Kidney (tissue), 14 donors: ENCODE data around the gene DARS2. TPM values are rescaled to one million over a fixed set of nuclear protein-coding genes. Genes with fewer than 3 reads are reported as not detected.

Experiments used
- DNase-seq, 5 donors: peaks; one replicate each; pipeline ENCODE4 v3.0.0-alpha.2; 2013 to 2020
- FAIRE-seq: peaks from 2 replicates; lab custom pipeline; 2012; peaks lifted over from hg19 to GRCh38; lab: Jason Lieb, UNC
- H3K27ac ChIP-seq, 2 donors: one replicate each; pipeline ENCODE4 v1.7.0; 2013; ENCODE audit warnings: low read depth in 2 of 2, low read length in 2 of 2, inconsistent platforms in 1 of 2
- H3K27me3 ChIP-seq: one replicate; pipeline ENCODE4 v1.7.1; 2013; ENCODE audit warnings: low read length, inconsistent platforms; ENCODE audit not compliant: control insufficient read depth, insufficient read depth
- H3K36me3 ChIP-seq, 3 donors: one replicate each; pipeline versions ENCODE4 v1.7.0 to v1.7.1; 2013; ENCODE audit warnings: low read length in 3 of 3, control low read depth in 1 of 3, inconsistent platforms in 1 of 3; ENCODE audit not compliant: insufficient read depth in 3 of 3, control insufficient read depth in 2 of 3
- H3K4me1 ChIP-seq, 3 donors: one replicate each; pipeline versions ENCODE4 v1.7.0 to v1.7.1; 2013; ENCODE audit warnings: low read length in 3 of 3, inconsistent platforms in 1 of 3, low read depth in 1 of 3; ENCODE audit not compliant: control insufficient read depth in 2 of 3, insufficient read depth in 2 of 3
- H3K4me3 ChIP-seq, 3 donors: one replicate each; pipeline versions ENCODE4 v1.7.0 to v1.8.1; 2013; ENCODE audit warnings: low read length in 3 of 3, control low read depth in 1 of 3, inconsistent platforms in 1 of 3
- H3K9ac ChIP-seq, 3 donors: one replicate each; pipeline versions ENCODE4 v1.7.0 to v1.7.1; 2013; ENCODE audit warnings: low read length in 3 of 3, control low read depth in 1 of 3, inconsistent platforms in 1 of 3
- H3K9me3 ChIP-seq, 3 donors: one replicate each; pipeline versions ENCODE4 v1.7.0 to v1.7.1; 2013; ENCODE audit warnings: low read length in 3 of 3, control low read depth in 1 of 3, inconsistent platforms in 1 of 3; ENCODE audit not compliant: control insufficient read depth in 2 of 3, insufficient read depth in 1 of 3
- intact Hi-C: fragments of 100-400 bp; cut with DNase I; formaldehyde crosslinking; loops from one replicate; pipeline ENCODE4 v1.11.1; 2022
- polyA plus RNA-seq: library from polyadenylated mRNA; stranded (reverse); fragments of 350-450 nt; fragmentation: Illumina TruSeq; extraction: RNeasy Lipid Tissue Mini Kit (QIAGEN cat#74804); gene quantifications from one replicate; pipeline ENCODE4 v1.2.3, GENCODE V29; 2014; ENCODE audit warnings: low read depth, low replicate concordance; ENCODE audit not compliant: insufficient read depth
- total RNA-seq: library from RNA; stranded (reverse); fragmentation: NEBNext Ultra II Directional; extraction: Animal tissue kit (Norgen Biotek cat#: 25700); gene quantifications from one replicate; pipeline ENCODE4 v1.2.1, GENCODE V29; 2021
- TF ChIP-seq, protein P1 (sequence below): IDR thresholded peaks from 3 replicates; pipeline ENCODE4 v1.5.1; 2012; ENCODE audit warnings: mild to moderate bottlenecking, moderate library complexity, borderline replicate concordance; ENCODE audit not compliant: insufficient read depth; ENCODE audit errors: extremely low read depth
- donor health status: control.
- donor health status: control.
- donor health status: control.
- donor health status: control.
- donor health status: control.
- donor health status: DM: yes; HTN: yes; CAD: no.
- donor health status: Normal renal cell carcinoma (clear cell type).

The DARS2 gene
- total and polyA plus RNA-seq, 2 donors from 2014 or later: 14.2 to 19.6 TPM

DNA sequence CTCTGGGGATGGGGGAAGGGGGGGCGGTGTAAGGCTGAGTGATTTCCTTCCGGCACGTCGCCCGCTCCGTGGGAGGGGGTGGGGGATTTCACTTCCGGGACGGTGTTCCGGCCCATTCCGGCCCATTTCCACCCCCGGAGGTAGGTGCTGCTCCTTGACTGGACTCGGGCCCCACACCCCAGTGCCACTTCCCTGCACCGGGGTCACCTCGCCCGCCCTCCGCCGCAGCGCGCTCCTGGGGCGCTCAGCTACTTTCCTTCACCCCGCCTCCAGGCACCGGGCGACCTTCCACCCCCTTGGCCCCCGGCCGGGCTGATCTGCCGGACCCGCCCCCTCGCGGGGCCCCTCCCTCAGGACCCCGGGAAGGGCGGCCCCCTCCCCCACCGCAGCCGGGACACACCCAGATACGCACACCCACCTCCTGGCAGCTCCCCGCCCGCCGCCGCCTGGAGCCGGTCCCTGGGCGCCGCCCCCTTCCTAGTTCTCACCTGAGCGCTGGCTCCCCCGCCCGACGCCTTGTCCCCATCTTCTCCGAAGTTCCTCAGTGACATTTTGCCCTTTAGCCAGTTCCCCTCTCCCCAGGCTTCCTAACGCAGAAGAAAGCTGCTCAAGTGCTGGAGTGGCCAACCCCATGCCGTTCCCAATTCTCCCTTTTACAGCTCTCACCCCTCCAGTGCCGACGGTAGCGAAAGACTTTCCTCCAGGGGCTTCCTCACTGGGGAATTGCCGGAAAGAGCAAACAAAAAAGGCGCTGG is 44.0 kb downstream of the DARS2 start, which contains the start of gene ZBTB37:
Gene ZBTB37, plus strand, starts transcription at position 115 of the 755 bp plus-strand sequence. CDS start 1,846 bp downstream, outside the sequence.
- H3K9ac ChIP-seq: peak within 1 kb of the TSS; percentile 91 to 99 (median 92)
- FAIRE-seq (no peak), DNase-seq (peak; percentile 91 to 98 (median 94))
- TF ChIP-seq, protein P1, sequence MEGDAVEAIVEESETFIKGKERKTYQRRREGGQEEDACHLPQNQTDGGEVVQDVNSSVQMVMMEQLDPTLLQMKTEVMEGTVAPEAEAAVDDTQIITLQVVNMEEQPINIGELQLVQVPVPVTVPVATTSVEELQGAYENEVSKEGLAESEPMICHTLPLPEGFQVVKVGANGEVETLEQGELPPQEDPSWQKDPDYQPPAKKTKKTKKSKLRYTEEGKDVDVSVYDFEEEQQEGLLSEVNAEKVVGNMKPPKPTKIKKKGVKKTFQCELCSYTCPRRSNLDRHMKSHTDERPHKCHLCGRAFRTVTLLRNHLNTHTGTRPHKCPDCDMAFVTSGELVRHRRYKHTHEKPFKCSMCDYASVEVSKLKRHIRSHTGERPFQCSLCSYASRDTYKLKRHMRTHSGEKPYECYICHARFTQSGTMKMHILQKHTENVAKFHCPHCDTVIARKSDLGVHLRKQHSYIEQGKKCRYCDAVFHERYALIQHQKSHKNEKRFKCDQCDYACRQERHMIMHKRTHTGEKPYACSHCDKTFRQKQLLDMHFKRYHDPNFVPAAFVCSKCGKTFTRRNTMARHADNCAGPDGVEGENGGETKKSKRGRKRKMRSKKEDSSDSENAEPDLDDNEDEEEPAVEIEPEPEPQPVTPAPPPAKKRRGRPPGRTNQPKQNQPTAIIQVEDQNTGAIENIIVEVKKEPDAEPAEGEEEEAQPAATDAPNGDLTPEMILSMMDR: no peak
- H3K9me3 ChIP-seq: no peaks in the 10 kb centered on the region
- intact Hi-C loops: no loop called here
- peak within 1 kb of the TSS; percentile 92 to 99 (median 99) for H3K4me3 ChIP-seq
- peak within 1 kb of the TSS; percentile 97 to 98 for H3K27ac ChIP-seq
- H3K4me1 ChIP-seq: peaks cover 0 to 27% (median 14%) of the 10 kb centered on the region in 3 donors
- peaks cover 18 to 38% (median 25%) of the 10 kb centered on the region in 3 donors for H3K36me3 ChIP-seq
- H3K27me3 ChIP-seq: no peaks in the 10 kb centered on the region

GRCh38 chr1:173869021-173869359 is 44.5 kb downstream of the DARS2 start:
- H3K27ac ChIP-seq: peak overlapping the region; percentile 97 to 98
- peak overlapping the region; percentile 83 to 92 (median 91) for H3K9ac ChIP-seq
- DNase-seq: no peak
- FAIRE-seq: no peak
- H3K9me3 ChIP-seq: no peaks in the 10 kb centered on the region
- TF ChIP-seq, protein P1: no peak
- no peaks in the 10 kb centered on the region for H3K27me3 ChIP-seq
- peaks cover 0 to 27% (median 14%) of the 10 kb centered on the region in 3 donors for H3K4me1 ChIP-seq
- intact Hi-C loops: no loop called here
- H3K36me3 ChIP-seq: peaks cover 15 to 33% (median 21%) of the 10 kb centered on the region in 3 donors
- peak overlapping the region; percentile 84 to 99 (median 92) for H3K4me3 ChIP-seq

- DNase-seq: no peak
Observed at GRCh38 chr1:173870252-173871075, 46.0 kb downstream of the DARS2 start.

More at GRCh38 chr1:173870252-173871075, 46.0 kb downstream of the DARS2 start:
- H3K9ac ChIP-seq: peak overlapping the region in 1 of 3 donors; percentile 12
- H3K36me3 ChIP-seq: peaks cover 1 to 18% (median 11%) of the 10 kb centered on the region in 3 donors
- intact Hi-C loops: no loop called here
- no peaks in the 10 kb centered on the region for H3K9me3 ChIP-seq
- TF ChIP-seq, protein P1: no peak
- no peak overlapping the region for H3K4me3 ChIP-seq
- H3K4me1 ChIP-seq: peaks cover 0 to 27% (median 13%) of the 10 kb centered on the region in 3 donors
- H3K27ac ChIP-seq: no peak overlapping the region
- H3K27me3 ChIP-seq: no peaks in the 10 kb centered on the region
- FAIRE-seq: no peak
